Left lung (tissue), 10 donors: ENCODE data around the gene POLG2. TPM values are rescaled to one million over a fixed set of nuclear protein-coding genes. Genes with fewer than 3 reads are reported as not detected.
A peak's percentile ranks its signal among the peaks of the same experiment; 100 is the strongest.

Experiments used
- ATAC-seq: fragments of 200-7000 bp; cut with Tn5 transposase; one replicate; pipeline ENCODE4 v1.9.1; 2020; ENCODE audit warnings: moderate library complexity
- DNase-seq, 4 donors: peaks; one replicate each; pipeline ENCODE4 v3.0.0-alpha.2; 2013 to 2020
- H3K27ac ChIP-seq, 2 donors: fragments of 200-600 bp; sonication (generic) in 1 of 2; one replicate each; pipeline versions ENCODE4 v1.5.0 to v1.8.0; 2020 to 2021
- H3K27me3 ChIP-seq, 2 donors: fragments of 200-600 bp; sonication (generic) in 1 of 2; one replicate each; pipeline versions ENCODE4 v1.5.0 to v1.8.0; 2020 to 2021
- H3K36me3 ChIP-seq, 2 donors: fragments of 200-600 bp; sonication (generic) in 1 of 2; one replicate each; pipeline versions ENCODE4 v1.5.0 to v1.8.0; 2020 to 2021
- H3K4me1 ChIP-seq, 2 donors: fragments of 200-600 bp; one replicate each; pipeline ENCODE4 v1.8.0; 2021
- H3K4me3 ChIP-seq, 2 donors: fragments of 200-600 bp; sonication (generic) in 1 of 2; one replicate each; pipeline versions ENCODE4 v1.5.0 to v1.8.0; 2020 to 2021; ENCODE audit warnings: mild to moderate bottlenecking in 1 of 2
- H3K9me3 ChIP-seq, 2 donors: fragments of 200-600 bp; sonication (generic) in 1 of 2; one replicate each; pipeline versions ENCODE4 v1.5.0 to v1.8.0; 2020 to 2021
- intact Hi-C, 2 donors: fragments of 100-400 bp; cut with DNase I; formaldehyde crosslinking; loops; one replicate each; pipeline versions ENCODE4 v1.11.2 to v1.14.2; 2022
- polyA plus RNA-seq, 6 donors: library from polyadenylated mRNA; unstranded; fragments of 120-200 nt; gene quantifications; one replicate each; pipeline ENCODE4 v1.2.1, GENCODE V29; 2013; ENCODE audit not compliant: insufficient read length in 6 of 6
- total RNA-seq, 2 donors: library from RNA; stranded (reverse); fragmentation: NEBNext Ultra II Directional; extraction: Animal tissue kit (Norgen Biotek cat#: 25700); gene quantifications; one replicate each; pipeline ENCODE4 v1.2.1, GENCODE V29; 2021
- TF ChIP-seq, protein P1 (sequence below), 2 donors: fragments of 200-600 bp; sonication (generic) in 1 of 2; IDR thresholded peaks; one replicate each; pipeline versions ENCODE4 v1.5.0 to v1.8.0; 2021; ENCODE audit warnings: antibody characterized with exemption in 2 of 2
- donor health status: DM: no; HTN: yes; CAD: no.
- donor health status: DM: no; HTN: no; CAD: no.

POLG2 gene
- total and polyA plus RNA-seq, 8 donors, result 12.6 to 60.6 (median 48.5) TPM

GRCh38 chr17:64537488-64537887 is 40.6 kb upstream of the POLG2 start:
- ATAC-seq (no peak), DNase-seq (no peak)
- TF ChIP-seq, protein P1, sequence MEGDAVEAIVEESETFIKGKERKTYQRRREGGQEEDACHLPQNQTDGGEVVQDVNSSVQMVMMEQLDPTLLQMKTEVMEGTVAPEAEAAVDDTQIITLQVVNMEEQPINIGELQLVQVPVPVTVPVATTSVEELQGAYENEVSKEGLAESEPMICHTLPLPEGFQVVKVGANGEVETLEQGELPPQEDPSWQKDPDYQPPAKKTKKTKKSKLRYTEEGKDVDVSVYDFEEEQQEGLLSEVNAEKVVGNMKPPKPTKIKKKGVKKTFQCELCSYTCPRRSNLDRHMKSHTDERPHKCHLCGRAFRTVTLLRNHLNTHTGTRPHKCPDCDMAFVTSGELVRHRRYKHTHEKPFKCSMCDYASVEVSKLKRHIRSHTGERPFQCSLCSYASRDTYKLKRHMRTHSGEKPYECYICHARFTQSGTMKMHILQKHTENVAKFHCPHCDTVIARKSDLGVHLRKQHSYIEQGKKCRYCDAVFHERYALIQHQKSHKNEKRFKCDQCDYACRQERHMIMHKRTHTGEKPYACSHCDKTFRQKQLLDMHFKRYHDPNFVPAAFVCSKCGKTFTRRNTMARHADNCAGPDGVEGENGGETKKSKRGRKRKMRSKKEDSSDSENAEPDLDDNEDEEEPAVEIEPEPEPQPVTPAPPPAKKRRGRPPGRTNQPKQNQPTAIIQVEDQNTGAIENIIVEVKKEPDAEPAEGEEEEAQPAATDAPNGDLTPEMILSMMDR (IDR thresholded peaks at IDR 0.05), result no peak
- H3K36me3 ChIP-seq, result peaks cover 0 to 92% of the 10 kb centered on the region in 2 donors
- H3K27ac ChIP-seq, result no peak overlapping the region
- no peaks in the 10 kb centered on the region for H3K9me3 ChIP-seq
- no peaks in the 10 kb centered on the region for H3K4me1 ChIP-seq
- H3K4me3 ChIP-seq, result no peak overlapping the region
- intact Hi-C loops, result no loop called here
- no peaks in the 10 kb centered on the region for H3K27me3 ChIP-seq

DNA sequence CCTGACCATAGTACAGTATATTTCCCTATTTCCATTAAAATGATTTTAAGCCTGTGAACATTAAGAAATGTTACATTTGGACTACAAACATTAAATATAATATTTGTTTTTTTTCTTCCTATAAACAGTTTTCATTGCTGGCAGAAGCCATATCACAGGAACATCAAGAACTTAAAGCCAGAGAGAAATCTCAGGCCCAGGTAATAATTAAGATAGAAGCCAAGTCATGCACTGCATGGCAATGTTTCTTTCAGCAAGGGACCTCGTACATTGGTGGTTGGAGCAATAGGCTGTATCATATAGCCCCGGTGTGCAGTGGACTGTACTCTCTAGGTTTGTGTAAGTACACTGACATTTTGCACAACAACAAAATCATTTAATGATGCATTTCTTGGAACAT is 40.1 kb upstream of the POLG2 start:
- Histone ChIP-seq H3K4me1 (no peaks in the 10 kb centered on the region), H3K27ac (no peak overlapping the region), H3K27me3 (no peaks in the 10 kb centered on the region), H3K4me3 (no peak overlapping the region), H3K36me3 (peaks cover 0 to 92% of the 10 kb centered on the region in 2 donors), H3K9me3 (no peaks in the 10 kb centered on the region)
- ATAC-seq (no peak), DNase-seq (no peak)
- TF ChIP-seq, protein P1 (IDR thresholded peaks at IDR 0.05), result no peak
- intact Hi-C loops, result no loop called here

GRCh38 chr17:64535357-64535756 is 38.5 kb upstream of the POLG2 start:
- Histone ChIP-seq H3K4me1 (no peaks in the 10 kb centered on the region), H3K4me3 (no peak overlapping the region), H3K36me3 (peaks cover 0 to 98% of the 10 kb centered on the region in 2 donors), H3K9me3 (no peaks in the 10 kb centered on the region), H3K27me3 (no peaks in the 10 kb centered on the region), H3K27ac (no peak overlapping the region)
- intact Hi-C loops, result no loop called here
- ATAC-seq (no peak), DNase-seq (no peak)
- TF ChIP-seq, protein P1 (IDR thresholded peaks at IDR 0.05), result no peak

GRCh38 chr17:64534187-64534586 is 37.3 kb upstream of the POLG2 start:
- intact Hi-C loops, result no loop called here
- no peaks in the 10 kb centered on the region for H3K9me3 ChIP-seq
- DNase-seq (no peak), ATAC-seq (peak; percentile 12)
- H3K4me1 ChIP-seq, result no peaks in the 10 kb centered on the region
- no peaks in the 10 kb centered on the region for H3K27me3 ChIP-seq
- no peak overlapping the region for H3K4me3 ChIP-seq
- TF ChIP-seq, protein P1 (IDR thresholded peaks at IDR 0.05), result no peak
- no peak overlapping the region for H3K27ac ChIP-seq
- H3K36me3 ChIP-seq, result peaks cover 0 to 99% of the 10 kb centered on the region in 2 donors

GRCh38 chr17:64533784-64534183 is 36.9 kb upstream of the POLG2 start:
- TF ChIP-seq, protein P1 (IDR thresholded peaks at IDR 0.05), result no peak
- H3K36me3 ChIP-seq, result peaks cover 0 to 99% of the 10 kb centered on the region in 2 donors
- no peak overlapping the region for H3K27ac ChIP-seq
- H3K4me1 ChIP-seq, result no peaks in the 10 kb centered on the region
- H3K9me3 ChIP-seq, result no peaks in the 10 kb centered on the region
- DNase-seq (no peak), ATAC-seq (no peak)
- H3K4me3 ChIP-seq, result no peak overlapping the region
- intact Hi-C loops, result no loop called here
- no peaks in the 10 kb centered on the region for H3K27me3 ChIP-seq
